Body of pancreas (tissue), 4 donors: Measurements from ENCODE around the gene RNF168.

Experiments used
- POLR2A ChIP-seq, 3 donors: fragments of 450-650 bp; IDR thresholded peaks; one replicate each; pipeline ENCODE4 v1.6.1; 2016; ENCODE audit warnings: antibody characterized with exemption in 3 of 3, mild to moderate bottlenecking in 2 of 3
- TF ChIP-seq, protein P1 (sequence below), 7 experiments: fragments of 450-650 bp in 4 of 7; fragments of 200-600 bp in 3 of 7; sonication (generic) in 3 of 7; IDR thresholded peaks; one replicate each; pipeline ENCODE4 v1.5.1; 2016 to 2019; ENCODE audit warnings: antibody characterized with exemption in 7 of 7

DNA sequence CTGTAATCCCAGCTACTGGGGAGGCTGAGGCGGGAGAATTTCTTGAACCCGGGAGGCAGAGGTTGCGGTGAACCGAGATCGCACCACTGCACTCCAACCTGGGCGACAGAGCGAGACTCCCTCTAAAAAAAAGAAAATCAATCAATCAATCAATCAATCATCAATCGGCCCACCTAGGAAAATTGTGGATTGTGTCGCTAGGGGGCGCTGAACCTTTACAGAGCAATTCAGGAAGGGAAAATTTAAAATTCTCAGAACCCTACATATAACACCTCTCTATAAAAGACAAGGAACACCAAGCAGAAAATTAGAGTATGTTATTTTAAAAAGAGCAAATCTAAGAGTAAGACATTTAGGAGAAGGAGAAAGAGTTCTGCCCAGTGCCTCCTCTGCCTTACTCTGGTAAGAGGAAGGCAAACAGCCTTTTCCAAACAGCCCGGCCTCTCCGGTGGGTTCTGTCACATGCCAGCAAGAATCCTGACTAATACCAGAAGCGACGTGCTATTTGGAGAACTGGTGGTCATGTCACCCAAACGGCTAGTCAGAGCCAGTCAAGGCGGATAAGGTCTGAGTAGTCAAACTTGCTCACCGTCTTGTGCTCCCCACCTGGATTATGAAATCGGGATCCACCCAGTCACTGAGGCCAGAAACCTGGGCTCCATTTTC, 33.9 kb upstream of the RNF168 start:
- TF ChIP-seq, protein P1, sequence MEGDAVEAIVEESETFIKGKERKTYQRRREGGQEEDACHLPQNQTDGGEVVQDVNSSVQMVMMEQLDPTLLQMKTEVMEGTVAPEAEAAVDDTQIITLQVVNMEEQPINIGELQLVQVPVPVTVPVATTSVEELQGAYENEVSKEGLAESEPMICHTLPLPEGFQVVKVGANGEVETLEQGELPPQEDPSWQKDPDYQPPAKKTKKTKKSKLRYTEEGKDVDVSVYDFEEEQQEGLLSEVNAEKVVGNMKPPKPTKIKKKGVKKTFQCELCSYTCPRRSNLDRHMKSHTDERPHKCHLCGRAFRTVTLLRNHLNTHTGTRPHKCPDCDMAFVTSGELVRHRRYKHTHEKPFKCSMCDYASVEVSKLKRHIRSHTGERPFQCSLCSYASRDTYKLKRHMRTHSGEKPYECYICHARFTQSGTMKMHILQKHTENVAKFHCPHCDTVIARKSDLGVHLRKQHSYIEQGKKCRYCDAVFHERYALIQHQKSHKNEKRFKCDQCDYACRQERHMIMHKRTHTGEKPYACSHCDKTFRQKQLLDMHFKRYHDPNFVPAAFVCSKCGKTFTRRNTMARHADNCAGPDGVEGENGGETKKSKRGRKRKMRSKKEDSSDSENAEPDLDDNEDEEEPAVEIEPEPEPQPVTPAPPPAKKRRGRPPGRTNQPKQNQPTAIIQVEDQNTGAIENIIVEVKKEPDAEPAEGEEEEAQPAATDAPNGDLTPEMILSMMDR (IDR thresholded peaks at IDR 0.05), result peak; percentile 41 to 67 (median 57)
- no peak for TF ChIP-seq POLR2A (IDR thresholded peaks at IDR 0.05)
